GM21528 (cell line): Measurements from ENCODE around the gene RTN4.

Experiments used
- ATAC-seq: cut with Tn5 transposase; IDR thresholded peaks from one replicate; pipeline ENCODE4 v1.9.1; 2021; ENCODE audit warnings: mild to moderate bottlenecking, moderate library complexity; ENCODE audit not compliant: unreplicated experiment, low FRiP score

Gene RTN4

GRCh38 chr2:54931473-54931872 lies 118.8 kb downstream of the RTN4 start:
- no peak for ATAC-seq

DNA sequence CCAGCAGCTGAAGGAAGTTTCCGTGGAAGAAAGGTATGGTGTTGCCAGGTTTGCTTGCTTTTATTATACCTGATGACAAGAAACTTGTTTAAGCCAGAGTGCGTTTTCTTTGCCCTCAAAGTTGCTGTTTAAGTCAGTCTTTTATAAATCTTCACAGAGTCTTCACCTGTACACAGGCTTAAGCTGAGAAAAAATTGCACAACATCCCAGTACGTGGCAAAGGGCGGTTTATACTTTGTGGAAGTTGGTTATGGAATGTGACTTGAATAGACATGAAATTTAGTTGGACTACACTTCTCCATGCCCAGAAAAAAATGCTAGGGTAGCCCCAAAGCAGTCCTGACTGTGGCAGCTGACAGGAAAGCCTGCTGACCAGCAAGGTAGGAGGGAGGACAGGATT lies 121.5 kb downstream of the RTN4 start:
- no peak for ATAC-seq

DNA sequence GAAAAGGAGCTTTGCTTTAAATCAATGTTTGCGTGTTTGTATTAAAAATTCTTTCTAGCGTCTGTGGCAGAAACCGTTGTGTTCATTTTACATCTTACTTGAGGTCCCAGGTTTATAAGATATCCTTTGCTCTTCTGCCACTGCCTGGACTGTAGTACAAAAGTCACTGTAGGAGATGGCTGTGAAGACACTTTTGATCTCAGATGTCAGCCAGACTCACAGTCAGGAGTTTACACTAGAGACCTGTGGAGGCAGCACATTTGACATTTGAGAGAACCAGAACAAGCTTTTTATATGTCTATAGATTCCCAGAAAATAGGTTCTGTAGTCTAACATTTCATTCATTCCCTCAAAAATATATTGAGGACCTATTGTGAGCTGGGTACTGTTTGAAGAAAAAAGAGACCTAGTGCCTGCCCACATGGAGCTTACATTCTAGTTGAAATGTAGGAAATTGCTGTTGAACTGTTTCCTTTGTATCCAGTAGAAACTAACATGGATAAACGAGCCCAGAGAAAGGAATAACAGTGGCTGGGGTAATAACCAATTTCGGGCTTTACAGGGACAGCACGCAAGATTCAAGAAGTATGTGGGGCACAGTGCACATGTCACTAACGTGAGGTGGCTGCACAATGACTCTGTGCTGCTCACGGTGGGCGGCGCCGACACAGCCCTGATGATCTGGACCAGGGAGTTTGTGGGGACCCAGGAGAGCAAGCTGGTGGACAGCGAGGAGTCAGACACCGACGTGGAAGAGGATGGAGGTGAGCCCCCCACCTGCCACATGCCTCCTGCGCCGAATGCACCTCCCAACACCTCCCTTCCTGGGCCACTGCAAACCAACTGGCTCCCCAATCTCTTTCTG lies 122.3 kb downstream of the RTN4 start:
- ATAC-seq, result no peak

DNA sequence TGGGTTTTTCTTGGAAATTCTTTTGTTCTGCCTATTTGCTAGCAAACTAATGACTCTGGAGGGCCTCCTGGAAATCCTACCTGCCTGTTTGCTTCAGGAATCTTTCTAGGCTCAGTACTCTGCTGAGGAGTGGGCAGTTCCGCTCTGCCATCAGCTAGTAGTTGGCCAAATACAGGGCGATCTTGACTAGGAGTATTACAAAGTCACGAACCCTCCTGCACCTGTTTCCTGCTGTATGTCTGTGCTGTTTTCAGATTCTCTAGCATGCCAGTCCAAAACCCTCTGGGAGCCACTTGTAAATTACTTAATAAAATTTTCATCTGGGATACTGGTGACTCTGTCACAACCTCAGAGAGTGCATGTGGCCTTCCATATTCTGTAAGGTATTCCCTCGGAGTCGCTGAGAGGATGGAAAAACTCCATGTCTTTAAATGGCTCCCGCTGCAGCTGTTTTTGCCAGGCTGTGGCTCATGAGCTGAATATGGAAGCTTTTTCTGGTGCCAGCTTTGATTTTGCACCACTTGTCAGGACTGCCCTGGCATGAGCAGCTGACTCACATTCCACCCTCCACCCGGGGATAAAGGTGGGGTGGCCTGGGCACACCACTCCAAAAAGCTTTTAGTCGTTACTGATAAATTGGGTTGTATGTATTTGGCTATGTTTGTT lies 123.0 kb downstream of the RTN4 start:
- ATAC-seq, result no peak

DNA sequence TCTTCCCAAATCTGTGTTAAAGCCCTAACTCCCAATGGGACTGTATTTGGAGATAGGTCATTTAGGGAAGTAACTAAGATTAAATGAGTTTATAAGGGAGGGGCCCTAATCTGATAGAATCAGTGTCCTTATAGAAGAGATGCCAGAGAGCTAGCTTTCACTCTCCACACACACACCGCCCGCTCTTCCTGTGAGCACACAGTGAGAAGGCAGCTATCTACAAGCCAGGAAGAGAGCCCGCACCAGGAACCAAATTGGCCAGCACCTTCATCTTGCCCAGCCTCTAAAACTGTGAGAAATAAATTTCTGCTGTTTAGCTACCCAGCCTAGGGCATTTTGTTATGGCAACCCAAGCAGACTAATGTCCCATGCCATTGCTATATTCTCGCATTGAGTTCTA lies 125.2 kb downstream of the RTN4 start:
- no peak for ATAC-seq

- ATAC-seq, result no peak
Measured at GRCh38 chr2:54924121-54924520, 126.1 kb downstream of the RTN4 start.
